Fibroblast of the aortic adventitia (primary cell): ENCODE results near the gene PLA2G4F. TPM values are rescaled to one million over a fixed set of nuclear protein-coding genes. Genes with fewer than 3 reads are reported as not detected.

Experiments used
- DNase-seq: peaks from one replicate; pipeline ENCODE4 v3.0.0-alpha.2; 2010; ENCODE audit warnings: low read depth
- H3K4me3 ChIP-seq: 2 replicates; pipeline ENCODE4 v1.5.1; 2011; ENCODE audit warnings: low read depth, mild to moderate bottlenecking, control low read depth, low read length, moderate library complexity
- CTCF ChIP-seq: IDR thresholded peaks from 2 replicates; pipeline ENCODE4 v1.5.1; 2011; ENCODE audit warnings: mild to moderate bottlenecking, low read length, control low read depth, inconsistent platforms; ENCODE audit not compliant: insufficient read depth
- total RNA-seq: library from RNA; depleted of rRNA; stranded (reverse); fragments of >200 nt; gene quantifications from 2 replicates; pipeline ENCODE4 v1.2.3, GENCODE V29; 2012; ENCODE audit warnings: low replicate concordance

Gene PLA2G4F
- total RNA-seq, 1 donor = not detected

GRCh38 chr15:42129364-42129763 lies 27.1 kb downstream of the PLA2G4F start:
- no peak overlapping the region for H3K4me3 ChIP-seq
- TF ChIP-seq CTCF = no peak
- DNase-seq = no peak

- no peak for DNase-seq
- H3K4me3 ChIP-seq = no peak overlapping the region
- TF ChIP-seq CTCF = no peak
Observed at GRCh38 chr15:42128476-42128875, 28.0 kb downstream of the PLA2G4F start.

- DNase-seq = no peak
- H3K4me3 ChIP-seq = no peak overlapping the region
- TF ChIP-seq CTCF = no peak
Observed at GRCh38 chr15:42123546-42123945, 32.9 kb downstream of the PLA2G4F start.

- TF ChIP-seq CTCF = no peak
- H3K4me3 ChIP-seq = no peak overlapping the region
- DNase-seq = no peak
Observed at GRCh38 chr15:42121682-42122081, 34.8 kb downstream of the PLA2G4F start.

GRCh38 chr15:42121021-42121420 lies 35.4 kb downstream of the PLA2G4F start:
- no peak for DNase-seq
- TF ChIP-seq CTCF = no peak
- no peak overlapping the region for H3K4me3 ChIP-seq

- no peak for TF ChIP-seq CTCF
- no peak overlapping the region for H3K4me3 ChIP-seq
- no peak for DNase-seq
Observed at GRCh38 chr15:42120285-42120684, 36.2 kb downstream of the PLA2G4F start.

- DNase-seq = no peak
- no peak overlapping the region for H3K4me3 ChIP-seq
- no peak for TF ChIP-seq CTCF
Observed at GRCh38 chr15:42119446-42119760, 37.0 kb downstream of the PLA2G4F start.
